Liver (tissue), 3 donors: ENCODE results near the gene S1PR1.

Experiments used
- EGR1 ChIP-seq, 2 donors: IDR thresholded peaks; 2 replicates each; pipeline ENCODE4 v1.6.1; 2016 to 2018; ENCODE audit warnings: antibody characterized with exemption in 2 of 2, low read depth in 2 of 2
- FOXA1 ChIP-seq: IDR thresholded peaks from 2 replicates; pipeline ENCODE4 v1.6.1; 2016; ENCODE audit warnings: antibody characterized with exemption
- HNF4A ChIP-seq, 2 donors: conservative IDR thresholded peaks; 2 replicates each; pipeline ENCODE4 v1.6.1; 2016; ENCODE audit warnings: antibody characterized with exemption in 2 of 2, mild to moderate bottlenecking in 2 of 2
- RAD21 ChIP-seq, 2 donors: IDR thresholded peaks; 2 replicates each; pipeline ENCODE4 v1.6.1; 2016; ENCODE audit warnings: antibody characterized with exemption in 2 of 2, mild to moderate bottlenecking in 2 of 2
- RXRA ChIP-seq, 2 donors: IDR thresholded peaks; 2 replicates each; pipeline ENCODE4 v1.6.1; 2017 to 2018; ENCODE audit warnings: antibody characterized with exemption in 2 of 2, mild to moderate bottlenecking in 1 of 2
- SP1 ChIP-seq: IDR thresholded peaks from 2 replicates; pipeline ENCODE4 v1.6.1; 2018; ENCODE audit warnings: antibody characterized with exemption, mild to moderate bottlenecking
- YY1 ChIP-seq: IDR thresholded peaks from 2 replicates; pipeline ENCODE4 v1.6.1; 2016; ENCODE audit warnings: antibody characterized with exemption, mild to moderate bottlenecking
- TF ChIP-seq, protein P1 (sequence below): fragments of 150-350 bp; IDR thresholded peaks from 2 replicates; pipeline ENCODE4 v1.5.1; 2017; ENCODE audit warnings: improper control_type of control experiment, low read depth, low read length; ENCODE audit not compliant: missing input control
- TF ChIP-seq, protein P2 (sequence below): IDR thresholded peaks from 2 replicates; pipeline ENCODE4 v1.6.1; 2016; ENCODE audit warnings: antibody characterized with exemption
- TF ChIP-seq, protein P3 (sequence below): IDR thresholded peaks from 2 replicates; pipeline ENCODE4 v1.6.1; 2016; ENCODE audit warnings: antibody characterized with exemption
- donor health status: healthy.
- donor health status: healthy.

DNA sequence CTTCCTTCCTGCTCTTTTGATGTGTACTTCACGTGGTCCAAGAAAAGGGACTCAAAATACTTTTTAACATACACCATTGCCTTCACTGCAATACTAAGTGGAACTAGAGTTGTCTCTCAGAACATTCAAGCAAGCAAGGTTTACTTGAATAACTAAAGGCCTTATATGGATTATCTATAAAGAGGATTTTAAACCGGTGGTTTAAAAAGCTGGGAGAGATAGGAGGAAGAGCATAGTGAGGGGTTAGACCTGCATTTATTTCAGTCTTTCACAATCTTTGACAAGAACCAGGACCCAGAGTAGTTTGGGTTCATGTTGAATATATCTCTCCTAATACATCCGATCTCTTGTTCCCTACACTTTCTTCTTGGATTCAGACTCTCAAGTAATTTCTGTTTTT lies 6.9 kb downstream of the S1PR1 start:
- TF ChIP-seq, protein P1, sequence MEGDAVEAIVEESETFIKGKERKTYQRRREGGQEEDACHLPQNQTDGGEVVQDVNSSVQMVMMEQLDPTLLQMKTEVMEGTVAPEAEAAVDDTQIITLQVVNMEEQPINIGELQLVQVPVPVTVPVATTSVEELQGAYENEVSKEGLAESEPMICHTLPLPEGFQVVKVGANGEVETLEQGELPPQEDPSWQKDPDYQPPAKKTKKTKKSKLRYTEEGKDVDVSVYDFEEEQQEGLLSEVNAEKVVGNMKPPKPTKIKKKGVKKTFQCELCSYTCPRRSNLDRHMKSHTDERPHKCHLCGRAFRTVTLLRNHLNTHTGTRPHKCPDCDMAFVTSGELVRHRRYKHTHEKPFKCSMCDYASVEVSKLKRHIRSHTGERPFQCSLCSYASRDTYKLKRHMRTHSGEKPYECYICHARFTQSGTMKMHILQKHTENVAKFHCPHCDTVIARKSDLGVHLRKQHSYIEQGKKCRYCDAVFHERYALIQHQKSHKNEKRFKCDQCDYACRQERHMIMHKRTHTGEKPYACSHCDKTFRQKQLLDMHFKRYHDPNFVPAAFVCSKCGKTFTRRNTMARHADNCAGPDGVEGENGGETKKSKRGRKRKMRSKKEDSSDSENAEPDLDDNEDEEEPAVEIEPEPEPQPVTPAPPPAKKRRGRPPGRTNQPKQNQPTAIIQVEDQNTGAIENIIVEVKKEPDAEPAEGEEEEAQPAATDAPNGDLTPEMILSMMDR: no peak
- TF ChIP-seq, protein P2, sequence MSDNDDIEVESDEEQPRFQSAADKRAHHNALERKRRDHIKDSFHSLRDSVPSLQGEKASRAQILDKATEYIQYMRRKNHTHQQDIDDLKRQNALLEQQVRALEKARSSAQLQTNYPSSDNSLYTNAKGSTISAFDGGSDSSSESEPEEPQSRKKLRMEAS: no peak
- TF ChIP-seq YY1: no peak
- no peak for TF ChIP-seq RAD21 (IDR thresholded peaks at IDR 0.05)
- TF ChIP-seq, protein P3, sequence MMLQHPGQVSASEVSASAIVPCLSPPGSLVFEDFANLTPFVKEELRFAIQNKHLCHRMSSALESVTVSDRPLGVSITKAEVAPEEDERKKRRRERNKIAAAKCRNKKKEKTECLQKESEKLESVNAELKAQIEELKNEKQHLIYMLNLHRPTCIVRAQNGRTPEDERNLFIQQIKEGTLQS: no peak
- TF ChIP-seq EGR1 (IDR thresholded peaks at IDR 0.05; ENCODE audit: low read depth in 2 of 2): no peak
- no peak for TF ChIP-seq HNF4A (conservative IDR thresholded peaks at IDR 0.05)
- no peak for TF ChIP-seq SP1
- no peak for TF ChIP-seq FOXA1
- TF ChIP-seq RXRA (IDR thresholded peaks at IDR 0.05): no peak
